HepG2 (cell line): ENCODE measurements around the gene RAPSN. TPM values are rescaled to one million over a fixed set of nuclear protein-coding genes. Genes with fewer than 3 reads are reported as not detected.
A peak's percentile ranks its signal among the peaks of the same experiment; 100 is the strongest.

Experiments
- ATAC-seq: fragments of 200-7000 bp; cut with Tn5 transposase; 3 replicates; pipeline ENCODE4 v1.9.1; 2020; ENCODE audit warnings: mild to moderate bottlenecking, moderate library complexity
- BruUV-seq: library from RNA; stranded (reverse); fragments of 400-500 nt; replicated peaks from 2 replicates; lab custom pipeline; 2021; lab: Mats Ljungman, UMichigan
- CTCF ChIA-PET: fragments of 300-600 bp; formaldehyde crosslinking; extraction: SDS; loops from one replicate; lab custom pipeline; 2021; ENCODE audit warnings: low total read pairs, inconsistent platforms, low intra/inter-chr PET ratio; lab: Yijun Ruan, JAX
- POLR2A ChIA-PET: fragments of 350-600 bp; sonication (Branson Sonifier 250); formaldehyde crosslinking; loops from one replicate; lab custom pipeline; 2020; ENCODE audit warnings: antibody characterized with exemption, inconsistent platforms; lab: Yijun Ruan, JAX
- DNase-seq: peaks from one replicate; pipeline ENCODE4 v3.0.0-alpha.2; 2015; ENCODE audit warnings: low spot score
- FAIRE-seq: peaks from 3 replicates; lab custom pipeline; 2011; peaks lifted over from hg19 to GRCh38; lab: Jason Lieb, UNC
- H2AFZ ChIP-seq: one replicate; pipeline ENCODE4 v1.6.1; 2011; ENCODE audit warnings: low read length, inconsistent platforms
- H3K27ac ChIP-seq: fragments of 300-600 bp; 3 replicates; pipeline ENCODE4 v1.8.0; 2011; ENCODE audit warnings: mixed run types, mild to moderate bottlenecking, mixed read lengths, low read length, inconsistent platforms; ENCODE audit not compliant: insufficient read depth; ENCODE audit errors: extremely low read length
- H3K27me3 ChIP-seq, 2 experiments: fragments of 200-600 bp in 1 of 2; 2 replicates in 1 of 2; 3 replicates in 1 of 2; pipeline versions ENCODE4 v1.6.0 to v1.8.0; 2011; ENCODE audit warnings: low read length in 2 of 2, mild to moderate bottlenecking in 2 of 2, moderate library complexity in 2 of 2, inconsistent platforms in 1 of 2; ENCODE audit not compliant: insufficient read depth in 2 of 2, control insufficient read depth in 1 of 2
- H3K36me3 ChIP-seq, 2 experiments: fragments of 200-600 bp in 1 of 2; replicated peaks in 1 of 2; 2 replicates in 1 of 2; 3 replicates in 1 of 2; pipeline versions ENCODE4 v1.5.1 to v1.8.0; 2011; ENCODE audit warnings: low read length in 2 of 2, inconsistent platforms in 1 of 2; ENCODE audit not compliant: insufficient read depth in 2 of 2, control insufficient read depth in 1 of 2
- H3K4me1 ChIP-seq: 2 replicates; pipeline ENCODE4 v1.5.1; 2012; ENCODE audit warnings: low read length, inconsistent platforms; ENCODE audit not compliant: insufficient read depth
- H3K4me2 ChIP-seq: 2 replicates; pipeline ENCODE4 v1.6.0; 2011; ENCODE audit warnings: low read depth, low read length, inconsistent platforms
- H3K4me3 ChIP-seq, 3 experiments: fragments of 200-600 bp in 1 of 3; sonication (generic), shearing (Covaris generic) in 1 of 3; replicated peaks in 1 of 3; 2 replicates each; pipeline ENCODE4 v1.5.1; 2011 to 2016; ENCODE audit warnings: low read length in 3 of 3, inconsistent platforms in 2 of 3, low read depth in 2 of 3, mild to moderate bottlenecking in 2 of 3, control low read depth in 1 of 3, mixed read lengths in 1 of 3; ENCODE audit not compliant: insufficient read depth in 1 of 3
- H3K79me2 ChIP-seq: one replicate; pipeline ENCODE4 v1.6.1; 2011; ENCODE audit warnings: low read length, inconsistent platforms; ENCODE audit not compliant: insufficient read depth
- H3K9ac ChIP-seq: 2 replicates; pipeline ENCODE4 v1.6.0; 2011; ENCODE audit warnings: mild to moderate bottlenecking, low read depth, low read length, inconsistent platforms; ENCODE audit not compliant: insufficient read depth
- H3K9me3 ChIP-seq: 2 replicates; pipeline ENCODE4 v1.5.1; 2012; ENCODE audit warnings: mild to moderate bottlenecking, low read length
- H4K20me1 ChIP-seq: 2 replicates; pipeline ENCODE4 v1.6.0; 2011; ENCODE audit warnings: inconsistent platforms, mild to moderate bottlenecking, low read length, moderate library complexity; ENCODE audit not compliant: insufficient read depth
- ATF7 ChIP-seq, 2 experiments: fragments of 450-650 bp in 1 of 2; sonication (generic) in 1 of 2; formaldehyde crosslinking in 1 of 2; IDR thresholded peaks; 2 replicates each; pipeline versions ENCODE4 v1.4.0 to v1.6.1; 2016 to 2020; ENCODE audit warnings: antibody characterized with exemption in 1 of 2, mild to moderate bottlenecking in 1 of 2, missing genetic modification reagents in 1 of 2
- CREB1 ChIP-seq, 2 experiments: fragments of 450-650 bp in 1 of 2; IDR thresholded peaks; 2 replicates each; pipeline ENCODE4 v1.6.1; 2016 to 2017; ENCODE audit warnings: control low read depth in 1 of 2, mild to moderate bottlenecking in 1 of 2, missing compliant biosample characterization in 1 of 2, missing genetic modification characterization in 1 of 2
- CREM ChIP-seq, 2 experiments: sonication (generic) in 1 of 2; formaldehyde crosslinking in 1 of 2; IDR thresholded peaks; 2 replicates each; pipeline versions ENCODE4 v1.4.0 to v1.6.1; 2016 to 2020; ENCODE audit warnings: antibody characterized with exemption in 1 of 2, mild to moderate bottlenecking in 1 of 2, missing genetic modification reagents in 1 of 2
- ERF ChIP-seq: IDR thresholded peaks from 2 replicates; pipeline ENCODE4 v1.6.1; 2018; ENCODE audit warnings: missing biosample characterization, missing genetic modification reagents
- NFKB2 ChIP-seq: sonication (generic); formaldehyde crosslinking; IDR thresholded peaks from 2 replicates; pipeline ENCODE4 v1.4.0; 2020; ENCODE audit warnings: missing genetic modification reagents, borderline replicate concordance
- PITX1 ChIP-seq: sonication (generic); formaldehyde crosslinking; IDR thresholded peaks from 2 replicates; pipeline ENCODE4 v1.5.1; 2020; ENCODE audit warnings: mild to moderate bottlenecking, missing genetic modification reagents
- SAFB2 ChIP-seq: sonication (generic); formaldehyde crosslinking; IDR thresholded peaks from 2 replicates; pipeline ENCODE4 v1.5.1; 2020; ENCODE audit warnings: missing genetic modification reagents, low read depth, mild to moderate bottlenecking, borderline replicate concordance
- XBP1 ChIP-seq: sonication (generic); formaldehyde crosslinking; IDR thresholded peaks from 2 replicates; pipeline ENCODE4 v1.5.0; 2020; ENCODE audit warnings: missing genetic modification reagents
- ZNF143 ChIP-seq: sonication (generic); formaldehyde crosslinking; IDR thresholded peaks from 2 replicates; pipeline ENCODE4 v1.4.0; 2020; ENCODE audit warnings: missing genetic modification reagents
- ZNF276 ChIP-seq: sonication (generic); formaldehyde crosslinking; IDR thresholded peaks from 2 replicates; pipeline ENCODE4 v1.4.0; 2020; ENCODE audit warnings: mild to moderate bottlenecking, low read depth, missing genetic modification reagents
- ZNF549 ChIP-seq: sonication (generic); formaldehyde crosslinking; IDR thresholded peaks from 2 replicates; pipeline ENCODE4 v1.5.0; 2020; ENCODE audit warnings: missing genetic modification reagents
- ZNF557 ChIP-seq: sonication (generic); formaldehyde crosslinking; IDR thresholded peaks from 2 replicates; pipeline ENCODE4 v1.4.0; 2020; ENCODE audit warnings: missing genetic modification reagents
- ZNF816 ChIP-seq: sonication (generic); formaldehyde crosslinking; IDR thresholded peaks from 2 replicates; pipeline ENCODE4 v1.8.0; 2022; ENCODE audit warnings: missing genetic modification reagents, mild to moderate bottlenecking, borderline replicate concordance
- WGBS: methylation state at CpG from one replicate; pipeline ENCODE4 v1.1.6; 2017; ENCODE audit warnings: low lambda C conversion rate; 5-methylcytosine and 5-hydroxymethylcytosine counted together
- in situ Hi-C: cut with HindIII; loops from 2 replicates; pipeline ENCODE4 v1.10.0; 2017; ENCODE audit warnings: low pct_unique_long_range_greater_than_20kb; ENCODE audit not compliant: extremely low pct_ligation_motif_present
- intact Hi-C: fragments of 100-400 bp; cut with micrococcal nuclease; formaldehyde crosslinking; loops from one replicate; pipeline ENCODE4 v1.10.0; 2022; ENCODE audit not compliant: unreplicated experiment
- polyA plus RNA-seq, 8 experiments: library from polyadenylated mRNA; depleted of rRNA in 3 of 8; stranded (reverse) in 7 of 8; unstranded in 1 of 8; fragments of >200 nt; fragmentation: Illumina TruSeq in 4 of 8; extraction: Trizol in 4 of 8; gene quantifications; 2 replicates each; pipeline versions ENCODE4 v1.2.1 to v1.2.3, GENCODE V29; 2011 to 2016; ENCODE audit warnings: low read depth in 4 of 8, missing spikeins in 1 of 8, mixed read lengths in 1 of 8; ENCODE audit not compliant: insufficient read depth in 1 of 8
- total RNA-seq, 5 experiments: library from RNA; depleted of rRNA; stranded (reverse); fragments of >200 nt; fragmentation: Illumina TruSeq; extraction: Trizol; gene quantifications; 2 replicates each; pipeline ENCODE4 v1.2.3, GENCODE V29; 2016; ENCODE audit warnings: low read depth in 1 of 5

Gene RAPSN
- total and polyA plus RNA-seq, 2 of the 13 experiments (the other 11 are each of a cell fraction or from before 2014, with no cell fraction given) = 0.15 to 1.2 TPM

- TF ChIP-seq CREB1 (IDR thresholded peaks at IDR 0.05) (peak; percentile 92), CREB1 (CRISPR knock-in tag; IDR thresholded peaks at IDR 0.05) (no peak), XBP1 (no peak), ATF7 (IDR thresholded peaks at IDR 0.05) (peak; percentile 90), ATF7 (CRISPR knock-in tag; IDR thresholded peaks at IDR 0.05) (no peak), CREM (IDR thresholded peaks at IDR 0.05) (peak; percentile 35; the same call in 1 of the 2 replicates), CREM (CRISPR knock-in tag; IDR thresholded peaks at IDR 0.05) (no peak)
- Histone ChIP-seq H3K27ac (no peak overlapping the region), H3K4me3 (no peak overlapping the region), H3K79me2 (no peaks in the 10 kb centered on the region), H3K27me3 (no peaks in the 10 kb centered on the region), H3K4me2 (no peak overlapping the region), H3K9ac (no peak overlapping the region), H4K20me1 (no peaks in the 10 kb centered on the region), H3K9me3 (no peaks in the 10 kb centered on the region), H3K36me3 (no peaks in the 10 kb centered on the region; a peak in 1 of 5 replicates), H2AFZ (no peak overlapping the region), H3K4me1 (peaks cover 58% of the 10 kb centered on the region)
- intact Hi-C loops (no loop called here), in situ Hi-C loops (no loop called here)
- DNase-seq (no peak), ATAC-seq (no peak), FAIRE-seq (no peak)
- CTCF ChIA-PET = no interaction called here
- no TSS peak for BruUV-seq
- WGBS = 49% methylated on average over 3 of the region's 3 CpGs
- POLR2A ChIA-PET = interaction anchor here (1.1 kb wide), 2 partner anchors 17 to 36 kb away, joined by 4 to 5 read pairs; partner anchors contain the start of gene PSMC3
These were observed 5.1 kb downstream of the RAPSN start for GRCh38 chr11:47443817-47444216.

- Histone ChIP-seq H3K27me3 (no peaks in the 10 kb centered on the region), H3K36me3 (no peaks in the 10 kb centered on the region; a peak in 1 of 5 replicates), H3K9ac (no peak overlapping the region), H3K79me2 (no peaks in the 10 kb centered on the region), H3K4me2 (no peak overlapping the region), H2AFZ (no peak overlapping the region), H3K4me3 (no peak overlapping the region), H3K4me1 (peaks cover 58% of the 10 kb centered on the region), H3K27ac (no peak overlapping the region), H4K20me1 (no peaks in the 10 kb centered on the region), H3K9me3 (no peaks in the 10 kb centered on the region)
- ChIA-PET POLR2A (interaction anchor here (0.5 to 1.1 kb wide), 2 partner anchors 16 to 47 kb away, joined by 3 to 4 read pairs; partner anchors contain the start of gene PSMC3), CTCF (no interaction called here)
- ATAC-seq = peak; percentile 56
- intact Hi-C loops = no loop called here
- no TSS peak for BruUV-seq
- in situ Hi-C loops = no loop called here
- no peak for FAIRE-seq
- WGBS = 85% methylated on average over 10 of the region's 12 CpGs
- DNase-seq = no peak
- TF ChIP-seq PITX1 (CRISPR knock-in tag) (no peak), ZNF276 (CRISPR knock-in tag) (no peak), SAFB2 (CRISPR knock-in tag) (no peak), ZNF143 (CRISPR knock-in tag) (no peak), ERF (CRISPR knock-in tag) (no peak), ZNF549 (CRISPR knock-in tag) (no peak), ZNF557 (CRISPR knock-in tag) (no peak), ZNF816 (CRISPR knock-in tag) (no peak), NFKB2 (no peak)
These were observed 5.8 kb downstream of the RAPSN start for GRCh38 chr11:47443028-47443700.
